ENCODE results near the gene SNTG2. TPM values are rescaled to one million over a fixed set of nuclear protein-coding genes. Genes with fewer than 3 reads are reported as not detected.

Gene SNTG2
- 0.09 TPM in 1 of 2 replicates, not detected in the other for total RNA-seq (ENCODE audit: low replicate concordance)

DNA sequence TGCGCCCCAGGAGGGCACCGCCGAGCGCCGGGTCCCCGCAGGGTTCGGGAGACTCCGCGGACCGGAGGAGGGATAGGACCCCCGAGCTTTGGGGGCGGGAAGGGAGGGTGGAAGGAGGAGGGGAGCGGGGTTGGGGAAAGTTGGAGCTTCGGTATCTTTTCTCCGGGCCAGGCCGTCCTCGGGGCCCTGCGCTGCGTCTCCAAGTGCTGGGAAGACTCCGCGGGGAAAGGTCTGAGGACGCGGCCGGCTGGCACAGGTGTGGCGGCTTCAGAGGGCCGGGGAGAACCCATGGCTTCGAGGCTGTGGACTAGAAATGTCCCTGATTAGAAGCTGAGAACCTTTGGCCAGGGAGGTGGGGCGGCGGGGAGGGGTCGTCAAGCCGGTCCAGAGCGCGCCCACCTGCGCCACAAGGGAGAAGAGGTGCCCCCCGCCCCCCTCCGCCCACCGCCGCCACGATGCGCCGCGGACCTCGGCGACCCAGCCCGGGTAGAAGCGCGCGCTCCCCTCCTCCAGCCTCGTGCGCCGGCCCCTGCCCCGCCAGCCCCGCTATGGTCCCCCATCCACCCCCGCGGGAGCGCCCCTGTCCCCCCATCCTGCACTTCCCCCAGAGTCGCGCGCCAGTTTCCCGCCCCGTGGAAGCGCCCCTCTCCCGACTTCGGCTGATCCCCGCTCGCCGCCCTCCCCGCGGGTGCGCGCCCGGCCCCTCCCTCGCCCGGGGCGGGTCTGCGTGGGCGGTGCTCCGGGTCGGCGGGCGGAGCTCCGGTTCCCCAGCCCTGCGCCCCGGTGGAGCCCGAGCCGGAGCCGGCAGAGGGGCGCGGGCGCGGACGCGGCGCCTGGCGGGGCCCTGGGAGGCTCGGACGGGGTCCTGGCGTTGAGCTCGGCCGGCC, at the start of gene SNTG2:
TSS of gene SNTG2 (plus strand) at position 770 of the 887 bp plus-strand sequence. CDS start 148 bp downstream, outside the sequence.
- no peak for DNase-seq (ENCODE audit: low read depth)
- TF ChIP-seq, protein P1, sequence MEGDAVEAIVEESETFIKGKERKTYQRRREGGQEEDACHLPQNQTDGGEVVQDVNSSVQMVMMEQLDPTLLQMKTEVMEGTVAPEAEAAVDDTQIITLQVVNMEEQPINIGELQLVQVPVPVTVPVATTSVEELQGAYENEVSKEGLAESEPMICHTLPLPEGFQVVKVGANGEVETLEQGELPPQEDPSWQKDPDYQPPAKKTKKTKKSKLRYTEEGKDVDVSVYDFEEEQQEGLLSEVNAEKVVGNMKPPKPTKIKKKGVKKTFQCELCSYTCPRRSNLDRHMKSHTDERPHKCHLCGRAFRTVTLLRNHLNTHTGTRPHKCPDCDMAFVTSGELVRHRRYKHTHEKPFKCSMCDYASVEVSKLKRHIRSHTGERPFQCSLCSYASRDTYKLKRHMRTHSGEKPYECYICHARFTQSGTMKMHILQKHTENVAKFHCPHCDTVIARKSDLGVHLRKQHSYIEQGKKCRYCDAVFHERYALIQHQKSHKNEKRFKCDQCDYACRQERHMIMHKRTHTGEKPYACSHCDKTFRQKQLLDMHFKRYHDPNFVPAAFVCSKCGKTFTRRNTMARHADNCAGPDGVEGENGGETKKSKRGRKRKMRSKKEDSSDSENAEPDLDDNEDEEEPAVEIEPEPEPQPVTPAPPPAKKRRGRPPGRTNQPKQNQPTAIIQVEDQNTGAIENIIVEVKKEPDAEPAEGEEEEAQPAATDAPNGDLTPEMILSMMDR (IDR thresholded peaks at IDR 0.05; ENCODE audit: insufficient read depth, low read length): no peak
- peak within 1 kb of the TSS; percentile 44 for H3K4me3 ChIP-seq (ENCODE audit: low read depth, low read length)

GRCh38 chr2:902584-902983, 48.1 kb upstream of the SNTG2 start:
- DNase-seq (ENCODE audit: low read depth): no peak
- no peak overlapping the region for H3K4me3 ChIP-seq (ENCODE audit: low read depth, low read length)
- TF ChIP-seq, protein P1 (IDR thresholded peaks at IDR 0.05; ENCODE audit: insufficient read depth, low read length): no peak

DNA sequence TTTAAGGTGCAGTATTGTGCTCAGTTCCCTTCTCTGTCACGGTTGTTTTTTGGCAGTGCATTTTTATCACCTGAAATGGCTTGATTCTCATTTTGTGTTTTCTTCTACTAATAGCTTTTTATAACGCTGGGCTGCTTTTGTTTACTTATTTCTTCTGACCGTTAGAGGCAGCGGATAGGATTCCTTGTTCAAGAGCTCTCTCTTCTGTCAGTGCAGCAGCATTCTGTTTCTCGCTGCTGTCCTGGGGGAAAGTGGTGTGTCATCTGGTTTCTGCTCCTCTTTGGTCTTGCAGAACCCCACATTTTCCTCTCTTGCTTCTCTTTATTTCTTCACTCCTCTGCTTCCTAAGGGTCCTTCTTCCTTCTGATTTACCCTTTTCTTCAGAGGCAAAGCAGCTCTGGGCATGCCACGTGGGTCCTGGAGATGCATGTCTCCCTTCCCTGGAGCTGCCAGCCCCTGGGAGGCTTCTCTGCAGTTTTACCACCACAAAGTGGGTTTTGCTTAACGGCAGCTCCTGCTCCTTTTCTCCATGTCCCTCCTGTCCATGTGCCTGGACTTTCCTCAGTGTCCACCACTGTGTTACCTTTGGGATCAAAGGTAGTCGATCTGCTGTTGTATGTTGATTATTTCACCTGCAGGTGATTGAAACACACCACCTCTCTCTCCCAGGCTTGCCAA, 47.3 kb upstream of the SNTG2 start:
- H3K4me3 ChIP-seq (ENCODE audit: low read depth, low read length): no peak overlapping the region
- TF ChIP-seq, protein P1 (IDR thresholded peaks at IDR 0.05; ENCODE audit: insufficient read depth, low read length): no peak
- no peak for DNase-seq (ENCODE audit: low read depth)

DNA sequence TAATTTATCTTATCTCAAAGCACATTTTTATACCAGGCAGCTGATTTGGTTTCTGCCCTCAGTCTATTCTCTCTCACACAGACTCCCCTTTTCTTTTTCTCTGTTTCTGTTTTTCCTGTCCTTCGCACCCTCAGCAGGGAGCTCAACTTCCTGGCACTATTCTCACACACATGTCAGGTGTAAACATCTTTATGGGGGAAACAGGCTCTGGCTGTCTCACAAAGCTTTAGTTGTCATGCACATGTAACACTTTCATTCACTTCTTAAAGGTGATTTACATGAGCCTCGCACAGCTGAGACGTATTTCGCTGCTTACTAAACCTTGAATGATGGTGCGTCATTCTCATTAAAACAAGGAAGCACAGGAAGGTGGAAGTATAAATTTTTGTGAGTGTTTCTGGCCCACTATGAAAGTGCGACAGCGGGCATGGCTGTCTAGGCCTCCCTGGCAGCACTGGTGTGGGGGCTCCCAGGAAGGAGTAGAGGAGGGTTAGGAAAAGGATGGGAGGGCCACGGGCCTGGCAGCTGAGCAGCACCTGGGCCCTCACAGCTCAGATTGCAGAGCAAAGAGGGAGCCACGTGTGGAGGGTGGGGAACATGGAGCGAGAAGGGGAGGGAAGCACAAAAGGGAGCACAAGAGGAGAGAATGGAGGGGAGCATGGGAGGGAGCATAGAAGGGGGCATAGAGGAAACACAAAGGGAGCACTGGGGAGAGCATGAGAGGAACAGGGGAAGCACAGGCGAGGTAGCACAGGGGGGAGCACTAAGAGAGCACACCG, 46.2 kb upstream of the SNTG2 start:
- H3K4me3 ChIP-seq (ENCODE audit: low read depth, low read length): no peak overlapping the region
- TF ChIP-seq, protein P1 (IDR thresholded peaks at IDR 0.05; ENCODE audit: insufficient read depth, low read length): no peak
- DNase-seq (ENCODE audit: low read depth): no peak

DNA sequence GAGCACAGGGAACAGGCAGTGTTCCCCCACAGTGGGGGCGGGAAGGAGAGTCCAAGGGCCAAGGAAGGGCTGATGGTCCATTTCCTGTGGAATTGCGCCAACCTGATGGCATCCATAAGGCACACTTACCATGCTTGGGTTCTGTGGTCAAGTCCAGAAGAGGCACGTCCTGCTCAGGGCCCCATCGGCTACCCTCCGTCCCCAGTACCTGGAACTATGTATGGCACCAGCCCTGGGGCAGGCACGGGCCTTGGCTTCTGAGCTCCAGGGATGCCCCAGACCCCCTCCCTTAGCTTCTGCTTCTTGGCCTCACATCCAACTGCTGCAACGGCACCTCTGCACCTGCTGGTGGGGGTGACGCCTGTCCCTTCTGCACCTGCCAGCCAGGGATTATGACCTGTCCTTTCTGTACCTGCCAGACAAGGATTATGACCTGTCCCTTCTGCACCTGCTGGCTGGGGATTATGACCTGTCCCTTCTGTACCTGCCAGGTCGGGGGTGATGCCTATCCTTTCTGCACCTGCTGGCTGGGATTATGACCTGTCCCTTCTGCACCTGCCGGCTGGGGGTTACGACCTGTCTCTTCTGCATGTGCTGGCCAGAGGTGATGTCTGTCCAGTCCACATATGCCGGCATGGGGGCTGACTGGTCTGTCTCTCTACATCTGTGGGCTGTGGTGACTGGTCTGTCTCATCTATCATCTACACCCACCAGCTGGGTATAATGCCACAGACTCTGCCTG, 45.4 kb upstream of the SNTG2 start:
- no peak overlapping the region for H3K4me3 ChIP-seq (ENCODE audit: low read depth, low read length)
- no peak for DNase-seq (ENCODE audit: low read depth)
- TF ChIP-seq, protein P1 (IDR thresholded peaks at IDR 0.05; ENCODE audit: insufficient read depth, low read length): no peak

DNA sequence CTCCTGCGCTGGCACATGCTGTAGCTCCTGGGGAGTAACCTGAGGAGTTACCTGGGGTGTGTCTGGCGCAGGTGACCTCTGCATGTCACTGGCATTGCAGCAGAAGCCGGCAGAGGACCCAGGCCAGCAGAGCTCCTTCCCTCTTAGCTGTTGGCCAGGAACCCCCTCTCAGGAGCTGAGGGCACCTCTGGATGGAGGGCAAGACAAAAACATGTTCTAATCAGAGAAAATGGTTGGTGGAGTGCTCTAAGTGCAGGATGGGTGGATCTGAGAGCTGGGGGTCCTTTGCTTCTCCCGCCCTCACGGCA, 44.9 kb upstream of the SNTG2 start:
- DNase-seq (ENCODE audit: low read depth): no peak
- TF ChIP-seq, protein P1 (IDR thresholded peaks at IDR 0.05; ENCODE audit: insufficient read depth, low read length): no peak
- H3K4me3 ChIP-seq (ENCODE audit: low read depth, low read length): no peak overlapping the region
